Heart right ventricle (tissue), 16 donors: Measurements from ENCODE around the gene SLC12A6. TPM values are rescaled to one million over a fixed set of nuclear protein-coding genes. Genes with fewer than 3 reads are reported as not detected.

Experiments used
- ATAC-seq, 8 donors: fragments of 200-7000 bp; cut with Tn5 transposase; one replicate each; pipeline ENCODE4 v1.9.1; 2020; ENCODE audit warnings: mild to moderate bottlenecking in 8 of 8, moderate library complexity in 8 of 8, moderate number of reproducible peaks in 1 of 8
- DNase-seq, 2 donors: peaks; one replicate each; pipeline ENCODE4 v3.0.0-alpha.2; 2020
- H3K27ac ChIP-seq, 10 donors: fragments of 200-600 bp; sonication (generic) in 2 of 10; one replicate each; pipeline versions ENCODE4 v1.5.0 to v1.8.0; 2020 to 2022; ENCODE audit warnings: mild to moderate bottlenecking in 3 of 10
- H3K27me3 ChIP-seq, 7 donors: fragments of 200-600 bp; one replicate each; pipeline ENCODE4 v1.8.0; 2021 to 2022; ENCODE audit warnings: mild to moderate bottlenecking in 2 of 7
- H3K36me3 ChIP-seq, 9 donors: fragments of 200-600 bp; sonication (generic) in 1 of 9; one replicate each; pipeline versions ENCODE4 v1.5.0 to v1.8.0; 2020 to 2022; ENCODE audit warnings: mild to moderate bottlenecking in 2 of 9
- H3K4me1 ChIP-seq, 9 donors: fragments of 200-600 bp; sonication (generic) in 1 of 9; one replicate each; pipeline versions ENCODE4 v1.5.0 to v1.8.0; 2020 to 2022; ENCODE audit warnings: mild to moderate bottlenecking in 4 of 9
- H3K4me3 ChIP-seq, 10 donors: fragments of 200-600 bp; sonication (generic) in 2 of 10; one replicate each; pipeline versions ENCODE4 v1.5.0 to v1.8.0; 2020 to 2022; ENCODE audit warnings: mild to moderate bottlenecking in 7 of 10, moderate library complexity in 2 of 10
- H3K9me3 ChIP-seq, 11 donors: fragments of 200-600 bp in 10 of 11; sonication (generic) in 2 of 11; one replicate each; pipeline versions ENCODE4 v1.5.0 to v1.8.0; 2013 to 2022; ENCODE audit warnings: mild to moderate bottlenecking in 2 of 11, control low read depth in 1 of 11, moderate library complexity in 1 of 11
- CTCF ChIP-seq, 9 donors: fragments of 200-600 bp; sonication (generic) in 2 of 9; IDR thresholded peaks; one replicate each; pipeline versions ENCODE4 v1.5.0 to v1.8.0; 2021 to 2022; ENCODE audit warnings: antibody characterized with exemption in 9 of 9, mild to moderate bottlenecking in 5 of 9, moderate library complexity in 1 of 9
- WGBS, 2 donors: extraction: QIAGEN DNeasy Blood & Tissue Kit; methylation state at CpG; one replicate each; pipeline ENCODE4 v1.1.7; 2013; ENCODE audit warnings: inconsistent platforms in 1 of 2; 5-methylcytosine and 5-hydroxymethylcytosine counted together
- intact Hi-C, 10 donors: fragments of 100-400 bp; cut with DNase I; formaldehyde crosslinking; loops; one replicate each; pipeline versions ENCODE4 v1.11.1 to v1.14.2; 2022
- polyA plus RNA-seq, 2 donors: library from polyadenylated mRNA; stranded (reverse); fragments of 200-250 nt; gene quantifications; one replicate each; pipeline ENCODE4 v1.2.3, GENCODE V29; 2013
- total RNA-seq, 10 donors: library from RNA; stranded (reverse); fragmentation: NEBNext Ultra II Directional in 3 of 10; extraction: Animal tissue kit (Norgen Biotek cat#: 25700) in 3 of 10; gene quantifications; one replicate each; pipeline versions ENCODE4 v1.2.1 to v1.2.4, GENCODE V29; 2021 to 2023
- donor health status: Arrhythmogenic right ventricular cardiomyopathy.
- donor health status: ischemic (EF 13 %, LVEDD 7.1; RV severe dilation, severe dysfunction).
- donor health status: healthy with polysubstance abuse.
- donor health status: DM: no; HTN: yes; CAD: no.
- donor health status: DM: no; HTN: no; CAD: no.
- donor health status: ischemic (EF 25% LVEDD 6.9; RV normal size, moderate dysfunction).
- donor health status: ischemic (EF 25% LVEDD 5.7; RV mildly dilated, moderate dysfunction).
- donor health status: healthy.
- donor health status: DM: yes; HTN: yes; CAD: no.
- donor health status: Ischemic cardiomyopathy.
- donor health status: ischemic (EF 35%, LVEDD 5.7; RV mildly dilated, moderate dysfunction).
- donor health status: nonischemic (EF 11% LVEDD 7.7; RV severe dilation, severe dysfunction).
- donor health status: DM: yes; HTN: yes; CAD: no.
- donor health status: PGD.
- donor health status: ischemic (EF 29% LVEDD 5.4; RV normal size, mild dysfunction).
- donor health status: nonischemic (EF 23%, LVEDD 6.1; RV moderate dilation, normal function).

The SLC12A6 gene
- total and polyA plus RNA-seq, 12 donors, result 3.4 to 33.6 (median 24.3) TPM

DNA sequence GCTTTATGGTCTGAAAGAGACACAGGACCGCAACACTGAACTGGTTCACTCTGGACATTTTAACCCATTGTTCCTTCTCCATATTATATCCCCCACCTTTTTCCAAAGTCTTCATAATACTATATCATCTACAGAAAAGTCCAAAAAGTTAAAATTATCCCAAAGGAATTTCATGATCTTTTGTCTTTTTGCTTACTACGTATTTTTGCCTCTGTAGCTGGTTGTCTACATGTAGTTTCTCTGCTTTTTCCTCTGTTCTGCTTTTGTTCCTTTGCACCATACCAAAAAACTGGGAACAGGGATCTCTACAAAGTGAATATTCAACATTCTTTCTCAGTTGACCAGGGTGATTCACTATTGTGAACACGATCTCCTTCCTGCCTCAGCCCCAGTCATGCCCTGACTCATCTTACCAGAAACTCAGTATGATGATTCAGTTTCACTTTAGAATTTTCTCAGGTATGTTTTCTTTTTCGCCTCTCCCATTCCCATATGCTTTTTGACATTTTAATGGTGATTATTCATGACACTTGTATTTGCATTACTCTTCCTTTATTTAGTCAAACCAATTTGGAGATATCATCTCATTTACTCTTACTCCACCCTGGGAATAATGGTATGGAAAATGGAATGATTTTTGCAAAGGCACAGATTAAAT is 98.3 kb downstream of the SLC12A6 start:
- peaks cover 0 to 6% (median 0%) of the 10 kb centered on the region in 9 donors for H3K4me1 ChIP-seq
- H3K36me3 ChIP-seq, result peaks cover 0 to 97% (median 56%) of the 10 kb centered on the region in 9 donors
- H3K9me3 ChIP-seq, result no peaks in the 10 kb centered on the region
- no peak for ATAC-seq
- H3K27me3 ChIP-seq, result no peaks in the 10 kb centered on the region
- TF ChIP-seq CTCF (IDR thresholded peaks at IDR 0.05), result no peak
- peak overlapping the region in 1 of 10 donors; percentile 61 for H3K27ac ChIP-seq
- intact Hi-C loops, result no loop called here
- H3K4me3 ChIP-seq, result no peak overlapping the region
- WGBS, 2 donors, result 89 to 92% methylated on average over 4 of the region's 4 CpGs
- no peak for DNase-seq

DNA sequence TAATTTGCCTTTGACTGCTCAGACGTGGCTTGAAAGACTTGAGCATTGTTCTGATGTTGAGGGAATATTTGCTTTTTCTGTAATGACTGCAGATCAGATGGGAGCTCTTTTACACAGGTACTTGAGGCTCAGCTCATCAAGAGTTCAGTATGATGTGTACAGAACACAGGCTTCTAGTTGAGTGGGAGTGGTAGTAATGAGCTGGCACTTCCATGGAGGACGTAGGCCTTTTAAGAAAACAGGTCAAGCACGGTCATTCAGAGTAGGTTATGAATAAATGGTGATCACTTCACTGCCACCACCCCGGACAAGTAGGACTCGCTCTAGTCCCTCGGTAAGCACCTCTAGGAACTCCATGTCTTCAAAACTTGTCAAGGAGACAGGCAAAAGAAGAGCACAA is 104.0 kb downstream of the SLC12A6 start:
- Histone ChIP-seq H3K27ac (no peak overlapping the region), H3K4me1 (no peaks in the 10 kb centered on the region), H3K4me3 (no peak overlapping the region), H3K9me3 (no peaks in the 10 kb centered on the region), H3K36me3 (peaks cover 0 to 100% (median 62%) of the 10 kb centered on the region in 9 donors), H3K27me3 (no peaks in the 10 kb centered on the region)
- ATAC-seq, result no peak
- intact Hi-C loops, result no loop called here
- DNase-seq, result no peak
- 81 to 85% methylated on average over 6 of the region's 6 CpGs for WGBS, 2 donors
- TF ChIP-seq CTCF (IDR thresholded peaks at IDR 0.05), result no peak

- peaks cover 3 to 26% (median 19%) of the 10 kb centered on the region in 9 donors for H3K4me1 ChIP-seq
- peak in 7 of 8 donors; percentile 4 to 44 (median 17) for ATAC-seq
- WGBS, 2 donors, result 39 to 52% methylated on average over 24 of the region's 24 CpGs
Measured at GRCh38 chr15:34223904-34224596, 113.5 kb downstream of the SLC12A6 start.

More at GRCh38 chr15:34223904-34224596, 113.5 kb downstream of the SLC12A6 start:
- no peaks in the 10 kb centered on the region for H3K9me3 ChIP-seq
- peak overlapping the region; percentile 76 to 97 (median 94) for H3K27ac ChIP-seq
- no peaks in the 10 kb centered on the region for H3K27me3 ChIP-seq
- DNase-seq, result peak in 1 of 2 donors; percentile 5
- peaks cover 0 to 29% (median 7%) of the 10 kb centered on the region in 9 donors for H3K36me3 ChIP-seq
- intact Hi-C loops, result loop anchor here in 7 of 10 donors (1.0 to 5.0 kb wide), 6 partner anchors 14 to 123 kb away; partner anchors contain the start of genes EMC7 (in 6 of the 7), PGBD4 (in 5 of the 7), KATNBL1 (in 1 of the 7) and NOP10 (in 1 of the 7)
- peak overlapping the region; percentile 62 to 94 (median 82) for H3K4me3 ChIP-seq
- no peak for TF ChIP-seq CTCF (IDR thresholded peaks at IDR 0.05)
